MM.1S (cell line): Measurements from ENCODE around the gene GSDMA.
A peak's percentile ranks its signal among the peaks of the same experiment; 100 is the strongest.

Source experiments
- DNase-seq: peaks from one replicate; pipeline ENCODE4 v3.0.0-alpha.2; 2015
- H2AFZ ChIP-seq: fragments of 300-600 bp; sonication (generic); 2 replicates; pipeline ENCODE4 v1.6.0; 2016; ENCODE audit warnings: antibody characterized with exemption, low read length
- H3F3A ChIP-seq: fragments of 300-600 bp; sonication (generic); 2 replicates; pipeline ENCODE4 v1.6.1; 2016; ENCODE audit warnings: mild to moderate bottlenecking, antibody characterized with exemption, low read length, moderate library complexity, mixed read lengths; ENCODE audit not compliant: insufficient read depth
- H3K27ac ChIP-seq: fragments of 300-600 bp; sonication (generic); 2 replicates; pipeline ENCODE4 v1.5.1; 2016; ENCODE audit warnings: mild to moderate bottlenecking, low read length
- H3K27me3 ChIP-seq: fragments of 300-600 bp; sonication (generic); replicated peaks from 2 replicates; pipeline ENCODE4 v1.6.0; 2016; ENCODE audit warnings: low read length; ENCODE audit not compliant: insufficient read depth
- H3K36me3 ChIP-seq: fragments of 300-600 bp; sonication (generic); replicated peaks from 2 replicates; pipeline ENCODE4 v1.6.1; 2016; ENCODE audit warnings: mild to moderate bottlenecking, low read length, mixed read lengths; ENCODE audit not compliant: insufficient read depth
- H3K4me1 ChIP-seq: fragments of 300-600 bp; sonication (generic); 2 replicates; pipeline ENCODE4 v1.6.1; 2016; ENCODE audit warnings: low read length, mixed read lengths
- H3K4me2 ChIP-seq: fragments of 300-600 bp; sonication (generic); 2 replicates; pipeline ENCODE4 v1.6.0; 2016; ENCODE audit warnings: low read depth, low read length
- H3K4me3 ChIP-seq: fragments of 300-600 bp; sonication (generic); 2 replicates; pipeline ENCODE4 v1.5.1; 2016; ENCODE audit warnings: low read length, mixed read lengths
- H3K79me2 ChIP-seq: fragments of 300-600 bp; sonication (generic); 2 replicates; pipeline ENCODE4 v1.6.1; 2016; ENCODE audit warnings: mixed run types, low read length, mixed read lengths
- H3K9ac ChIP-seq: fragments of 300-600 bp; sonication (generic); 2 replicates; pipeline ENCODE4 v1.6.1; 2016; ENCODE audit warnings: low read length, mixed read lengths
- H3K9me2 ChIP-seq: fragments of 300-600 bp; sonication (generic); replicated peaks from 2 replicates; pipeline ENCODE4 v1.6.1; 2016; ENCODE audit warnings: mild to moderate bottlenecking, low read length, mixed read lengths; ENCODE audit not compliant: insufficient read depth
- H3K9me3 ChIP-seq: fragments of 300-600 bp; sonication (generic); replicated peaks from 2 replicates; pipeline ENCODE4 v1.6.1; 2016; ENCODE audit warnings: mild to moderate bottlenecking, low read length, mixed read lengths; ENCODE audit not compliant: insufficient read depth
- H4K20me1 ChIP-seq: fragments of 300-600 bp; sonication (generic); 2 replicates; pipeline ENCODE4 v1.6.1; 2016; ENCODE audit warnings: mild to moderate bottlenecking, low read length, moderate library complexity, mixed read lengths; ENCODE audit not compliant: insufficient read depth
- EZH2 ChIP-seq: fragments of 300-600 bp; sonication (generic); optimal IDR thresholded peaks from 2 replicates; pipeline ENCODE3; 2017; ENCODE audit warnings: low read depth, mild to moderate bottlenecking, antibody characterized with exemption, low read length, mixed read lengths
- EZH2phosphoT487 ChIP-seq: fragments of 300-600 bp; sonication (generic); IDR thresholded peaks from 2 replicates; pipeline ENCODE4 v1.6.1; 2018; ENCODE audit warnings: antibody characterized with exemption, low read length
- TF ChIP-seq, protein P1 (sequence below): fragments of 300-600 bp; sonication (generic); IDR thresholded peaks from 2 replicates; pipeline ENCODE4 v1.5.1; 2016; ENCODE audit warnings: antibody characterized with exemption, low read length, mixed read lengths

GSDMA gene

DNA sequence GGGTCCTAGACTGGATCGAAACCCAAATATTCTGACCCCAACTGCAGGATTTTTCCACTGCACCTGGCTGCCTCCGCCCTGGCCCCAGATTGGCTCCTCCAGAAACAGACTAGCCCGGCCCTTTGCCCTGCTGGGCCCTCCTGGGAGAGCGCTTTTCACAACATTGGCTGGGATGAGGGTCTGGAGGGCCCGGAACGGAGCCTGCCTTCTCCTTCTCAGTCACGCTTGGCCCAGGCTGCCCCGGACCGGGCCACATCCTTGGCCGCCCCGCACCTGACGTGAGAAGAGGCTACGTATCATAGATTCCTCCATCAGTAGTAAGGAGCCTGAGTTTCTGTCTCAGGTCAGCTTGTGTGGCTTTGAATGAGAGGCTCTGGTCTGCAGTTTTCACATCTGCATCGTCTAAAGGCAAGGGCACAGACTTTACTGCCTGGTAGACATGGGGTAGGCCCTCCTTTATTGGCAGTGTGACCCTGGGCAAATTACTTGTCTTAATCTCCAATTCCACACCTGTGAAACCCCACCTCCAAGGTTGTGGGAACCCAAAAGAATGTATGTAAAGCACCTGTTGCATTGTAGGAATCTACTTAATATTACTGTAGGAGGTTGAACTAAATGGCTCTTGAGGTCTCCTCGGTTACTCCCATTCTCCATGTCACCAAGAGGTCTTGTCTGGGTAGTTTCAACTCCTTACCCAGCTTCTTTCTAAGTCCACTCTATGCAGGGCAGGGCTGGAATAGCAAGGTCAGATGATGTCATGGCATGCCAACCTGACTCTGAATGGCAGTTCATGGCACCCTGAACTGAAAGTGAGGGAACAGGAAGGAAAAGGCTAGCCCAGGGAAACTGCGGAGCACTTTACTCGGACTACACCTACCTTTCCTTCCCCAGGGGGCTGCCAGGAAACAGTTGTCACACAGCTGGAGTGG, 34.6 kb upstream of the GSDMA start:
- peak overlapping the region; percentile 97 for H3K9ac ChIP-seq
- H3K36me3 ChIP-seq: peaks cover 5% of the 10 kb centered on the region; the same call in 1 of the 2 replicates
- no peaks in the 10 kb centered on the region for H4K20me1 ChIP-seq
- H3K27me3 ChIP-seq: no peaks in the 10 kb centered on the region
- TF ChIP-seq EZH2phosphoT487 (no peak), EZH2 (no peak)
- TF ChIP-seq, protein P1, sequence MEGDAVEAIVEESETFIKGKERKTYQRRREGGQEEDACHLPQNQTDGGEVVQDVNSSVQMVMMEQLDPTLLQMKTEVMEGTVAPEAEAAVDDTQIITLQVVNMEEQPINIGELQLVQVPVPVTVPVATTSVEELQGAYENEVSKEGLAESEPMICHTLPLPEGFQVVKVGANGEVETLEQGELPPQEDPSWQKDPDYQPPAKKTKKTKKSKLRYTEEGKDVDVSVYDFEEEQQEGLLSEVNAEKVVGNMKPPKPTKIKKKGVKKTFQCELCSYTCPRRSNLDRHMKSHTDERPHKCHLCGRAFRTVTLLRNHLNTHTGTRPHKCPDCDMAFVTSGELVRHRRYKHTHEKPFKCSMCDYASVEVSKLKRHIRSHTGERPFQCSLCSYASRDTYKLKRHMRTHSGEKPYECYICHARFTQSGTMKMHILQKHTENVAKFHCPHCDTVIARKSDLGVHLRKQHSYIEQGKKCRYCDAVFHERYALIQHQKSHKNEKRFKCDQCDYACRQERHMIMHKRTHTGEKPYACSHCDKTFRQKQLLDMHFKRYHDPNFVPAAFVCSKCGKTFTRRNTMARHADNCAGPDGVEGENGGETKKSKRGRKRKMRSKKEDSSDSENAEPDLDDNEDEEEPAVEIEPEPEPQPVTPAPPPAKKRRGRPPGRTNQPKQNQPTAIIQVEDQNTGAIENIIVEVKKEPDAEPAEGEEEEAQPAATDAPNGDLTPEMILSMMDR: no peak
- peaks cover 42% of the 10 kb centered on the region for H3K79me2 ChIP-seq
- no peaks in the 10 kb centered on the region for H3K9me2 ChIP-seq
- H3K4me1 ChIP-seq: peaks cover 35% of the 10 kb centered on the region
- H3F3A ChIP-seq: peaks cover 30% of the 10 kb centered on the region
- peak; percentile 33 for DNase-seq
- peak overlapping the region; percentile 87 for H2AFZ ChIP-seq
- H3K4me2 ChIP-seq: peak overlapping the region; percentile 82
- peak overlapping the region; percentile 87 for H3K4me3 ChIP-seq
- no peaks in the 10 kb centered on the region for H3K9me3 ChIP-seq
- peak overlapping the region; percentile 97 for H3K27ac ChIP-seq

DNA sequence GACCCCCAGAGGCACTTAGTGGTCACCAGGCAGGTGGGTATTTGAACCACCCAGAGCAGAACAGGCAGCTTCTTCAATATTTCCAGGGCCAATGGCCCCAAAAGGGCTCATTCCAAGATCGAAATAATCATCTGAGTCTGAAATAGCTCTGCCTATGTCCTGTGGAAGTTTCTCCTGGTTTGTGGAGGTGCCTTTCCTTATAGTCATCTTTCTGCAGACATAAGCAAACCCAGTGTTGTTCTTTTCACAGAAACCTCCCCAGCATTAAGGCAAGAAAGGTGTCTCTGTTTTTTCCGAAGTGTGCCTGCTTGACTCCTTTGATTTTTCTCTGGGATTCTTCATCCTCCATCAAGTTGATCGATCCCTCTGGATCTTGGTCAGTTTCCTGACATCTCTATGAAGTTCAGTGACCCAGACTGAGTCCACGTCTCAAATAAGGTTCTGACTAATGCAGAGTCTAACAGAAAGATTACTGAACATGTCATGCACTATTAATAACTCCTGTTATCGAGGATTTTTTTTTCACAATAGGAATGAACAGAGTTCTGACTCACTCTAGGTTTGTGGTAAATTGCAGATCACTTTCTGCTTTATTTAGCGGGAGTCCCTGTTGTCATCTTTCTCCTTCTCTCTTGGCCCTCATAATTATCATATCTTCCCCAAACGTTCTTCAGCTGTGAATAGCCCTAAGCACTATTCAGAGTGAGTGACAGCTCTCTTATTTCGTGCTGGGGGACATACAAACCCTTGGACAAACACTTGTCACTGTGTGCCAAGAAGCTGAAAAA, 33.8 kb upstream of the GSDMA start:
- no peak for TF ChIP-seq EZH2
- no peak for TF ChIP-seq EZH2phosphoT487
- TF ChIP-seq, protein P1: no peak
- Histone ChIP-seq H3K27ac (peak overlapping the region; percentile 97; the same call in 1 of the 2 replicates), H3K79me2 (peaks cover 33% of the 10 kb centered on the region), H3F3A (peaks cover 30% of the 10 kb centered on the region), H3K9me2 (no peaks in the 10 kb centered on the region), H3K27me3 (no peaks in the 10 kb centered on the region), H3K9ac (no peak overlapping the region; the same call in 1 of the 2 replicates), H3K4me1 (peaks cover 35% of the 10 kb centered on the region), H3K36me3 (no peaks in the 10 kb centered on the region), H2AFZ (no peak overlapping the region), H3K9me3 (no peaks in the 10 kb centered on the region), H3K4me3 (peak overlapping the region; percentile 87; the same call in 1 of the 2 replicates), H4K20me1 (no peaks in the 10 kb centered on the region), H3K4me2 (peak overlapping the region; percentile 82; the same call in 1 of the 2 replicates)
- no peak for DNase-seq

DNA sequence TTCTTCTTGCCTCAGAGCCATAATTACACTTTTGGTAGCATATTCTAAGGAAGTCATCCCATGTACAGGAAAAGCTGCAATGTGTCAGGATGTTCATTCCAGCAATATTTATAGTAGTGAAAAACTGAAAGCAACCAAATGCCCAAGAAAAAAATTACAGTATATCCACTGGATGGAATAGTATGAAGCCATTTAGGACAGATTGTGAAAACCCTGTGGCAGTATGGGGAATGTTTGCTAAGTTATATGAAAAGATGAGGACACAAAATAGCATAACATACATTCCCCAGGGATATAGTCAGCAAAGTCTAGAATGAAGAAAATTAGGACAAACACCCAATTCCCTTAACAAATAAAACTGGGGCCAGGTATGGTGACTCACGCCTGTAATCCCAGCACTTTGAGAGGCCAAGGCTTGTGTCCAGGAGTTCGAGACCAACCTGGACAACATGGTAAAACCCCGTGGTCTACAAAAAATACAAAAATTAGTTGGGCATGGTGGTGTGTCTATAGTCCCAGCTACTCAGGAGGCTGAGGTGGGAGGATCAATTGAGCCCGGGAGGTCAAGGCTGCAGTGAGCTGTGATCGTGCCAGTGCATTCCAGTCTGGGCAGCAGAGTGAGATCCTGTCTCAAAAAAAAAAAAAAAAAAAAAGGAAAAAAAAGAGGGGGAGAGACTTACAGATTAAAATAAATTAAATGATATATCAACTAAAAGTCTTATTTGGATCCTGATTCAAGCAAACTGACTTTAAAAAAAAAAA, 33.0 kb upstream of the GSDMA start:
- Histone ChIP-seq H3K4me2 (no peak overlapping the region), H3F3A (peaks cover 30% of the 10 kb centered on the region), H3K79me2 (peaks cover 26% of the 10 kb centered on the region), H3K36me3 (no peaks in the 10 kb centered on the region), H3K4me1 (peaks cover 31% of the 10 kb centered on the region), H2AFZ (no peak overlapping the region), H3K27me3 (no peaks in the 10 kb centered on the region), H3K27ac (peak overlapping the region; percentile 7; the same call in 1 of the 2 replicates), H3K9me3 (no peaks in the 10 kb centered on the region), H3K9ac (no peak overlapping the region), H4K20me1 (no peaks in the 10 kb centered on the region), H3K9me2 (no peaks in the 10 kb centered on the region), H3K4me3 (no peak overlapping the region)
- no peak for TF ChIP-seq EZH2phosphoT487
- TF ChIP-seq, protein P1: no peak
- TF ChIP-seq EZH2: no peak
- DNase-seq: no peak
